Uterus (tissue), 2 donors: ENCODE data around the gene DSE.

ENCODE experiments used
- CTCF ChIP-seq, 4 experiments: fragments of 200-600 bp in 2 of 4; fragments of 450-650 bp in 2 of 4; sonication (generic) in 2 of 4; IDR thresholded peaks; one replicate each; pipeline ENCODE4 v1.5.1; 2016 to 2019; ENCODE audit warnings: antibody characterized with exemption in 4 of 4, mild to moderate bottlenecking in 2 of 4, moderate library complexity in 1 of 4
- POLR2A ChIP-seq, 2 donors: fragments of 450-650 bp; IDR thresholded peaks; one replicate each; pipeline ENCODE4 v1.6.1; 2016; ENCODE audit warnings: antibody characterized with exemption in 2 of 2, mild to moderate bottlenecking in 1 of 2, moderate library complexity in 1 of 2

- TF ChIP-seq CTCF (IDR thresholded peaks at IDR 0.05) (no peak), POLR2A (IDR thresholded peaks at IDR 0.05) (no peak)
Measured at GRCh38 chr6:116400328-116400727, 29.6 kb downstream of the DSE start.
